ENCODE measurements around the gene GPSM3. TPM values are rescaled to one million over a fixed set of nuclear protein-coding genes. Genes with fewer than 3 reads are reported as not detected.

GPSM3 gene
- polyA plus RNA-seq, 1 donor (not counting 4 experiments of a cell fraction or from before 2014, with no cell fraction given), result 3.6 TPM

- Histone ChIP-seq H3K9ac (ENCODE audit: control insufficient read depth, extremely low read depth, insufficient read depth, low read length) (no peak overlapping the region), H3K79me2 (ENCODE audit: control insufficient read depth, insufficient read depth, low read length) (no peaks in the 10 kb centered on the region), H3K36me3 (ENCODE audit: control insufficient read depth in 2 of 2, extremely low read depth in 1 of 2, insufficient read depth in 2 of 2, low read length in 2 of 2) (no peaks in the 10 kb centered on the region), H3K9me3 (ENCODE audit: control insufficient read depth, low read depth, low read length) (no peaks in the 10 kb centered on the region), H3K27ac (ENCODE audit: control insufficient read depth, insufficient read depth, low read length) (no peak overlapping the region), H3K4me2 (ENCODE audit: control insufficient read depth, extremely low read depth, insufficient read depth, low read depth, low read length) (no peak overlapping the region), H3K4me1 (ENCODE audit: control insufficient read depth, extremely low read depth, insufficient read depth, low read length) (peaks cover 14% of the 10 kb centered on the region), H3K27me3 (ENCODE audit: control insufficient read depth, extremely low read depth, insufficient read depth, low read length) (no peaks in the 10 kb centered on the region), H4K20me1 (ENCODE audit: control insufficient read depth, extremely low read depth, insufficient read depth, low read length) (no peaks in the 10 kb centered on the region), H3K4me3 (ENCODE audit: control insufficient read depth in 2 of 3, extremely low read depth in 1 of 3, insufficient read depth in 2 of 3, low read depth in 1 of 3, low read length in 3 of 3) (no peak overlapping the region), H2AFZ (ENCODE audit: control insufficient read depth, low read length) (no peak overlapping the region), H3K9me1 (ENCODE audit: control insufficient read depth, extremely low read depth, insufficient read depth, low read length) (no peaks in the 10 kb centered on the region)
- DNase-seq (ENCODE audit: low read depth, low spot score) (no peak), FAIRE-seq (no peak)
- TF ChIP-seq CTCF (optimal IDR thresholded peaks at IDR 0.05 in 1 of 3, IDR thresholded peaks at IDR 0.05 in 1 of 3, conservative IDR thresholded peaks at IDR 0.05 in 1 of 3; ENCODE audit: extremely low read depth in 1 of 3, insufficient read depth in 2 of 3, low read length in 3 of 3), result no peak
- no peak for TF ChIP-seq EZH2 (IDR thresholded peaks at IDR 0.05; ENCODE audit: low read length)
- dilution Hi-C loops (cut with MboI; ENCODE audit: extremely low pct_ligation_motif_present, low sequenced_read_pairs), result no loop called here
Measured at GRCh38 chr6:32198345-32198696, 5.9 kb upstream of the GPSM3 start.

GRCh38 chr6:32196682-32197616, 4.5 kb upstream of the GPSM3 start:
- no peaks in the 10 kb centered on the region for H3K36me3 ChIP-seq (ENCODE audit: control insufficient read depth in 2 of 2, extremely low read depth in 1 of 2, insufficient read depth in 2 of 2, low read length in 2 of 2)
- no peaks in the 10 kb centered on the region for H3K79me2 ChIP-seq (ENCODE audit: control insufficient read depth, insufficient read depth, low read length)
- no peaks in the 10 kb centered on the region for H3K9me3 ChIP-seq (ENCODE audit: control insufficient read depth, low read depth, low read length)
- H3K4me2 ChIP-seq (ENCODE audit: control insufficient read depth, extremely low read depth, insufficient read depth, low read depth, low read length), result peak overlapping the region; percentile 100
- H3K9me1 ChIP-seq (ENCODE audit: control insufficient read depth, extremely low read depth, insufficient read depth, low read length), result no peaks in the 10 kb centered on the region
- no peaks in the 10 kb centered on the region for H4K20me1 ChIP-seq (ENCODE audit: control insufficient read depth, extremely low read depth, insufficient read depth, low read length)
- peak overlapping the region; percentile 52 for H2AFZ ChIP-seq (ENCODE audit: control insufficient read depth, low read length)
- FAIRE-seq (no peak), DNase-seq (ENCODE audit: low read depth, low spot score) (no peak)
- H3K9ac ChIP-seq (ENCODE audit: control insufficient read depth, extremely low read depth, insufficient read depth, low read length), result peak overlapping the region; percentile 97
- peak overlapping the region; percentile 96 for H3K27ac ChIP-seq (ENCODE audit: control insufficient read depth, insufficient read depth, low read length)
- no peak for TF ChIP-seq CTCF (optimal IDR thresholded peaks at IDR 0.05 in 1 of 3, IDR thresholded peaks at IDR 0.05 in 1 of 3, conservative IDR thresholded peaks at IDR 0.05 in 1 of 3; ENCODE audit: extremely low read depth in 1 of 3, insufficient read depth in 2 of 3, low read length in 3 of 3)
- TF ChIP-seq EZH2 (IDR thresholded peaks at IDR 0.05; ENCODE audit: low read length), result no peak
- H3K4me3 ChIP-seq (ENCODE audit: control insufficient read depth in 2 of 3, extremely low read depth in 1 of 3, insufficient read depth in 2 of 3, low read depth in 1 of 3, low read length in 3 of 3), result peak overlapping the region; percentile 54 to 91 (median 72)
- peaks cover 25% of the 10 kb centered on the region for H3K4me1 ChIP-seq (ENCODE audit: control insufficient read depth, extremely low read depth, insufficient read depth, low read length)
- dilution Hi-C loops (cut with MboI; ENCODE audit: extremely low pct_ligation_motif_present, low sequenced_read_pairs), result no loop called here
- H3K27me3 ChIP-seq (ENCODE audit: control insufficient read depth, extremely low read depth, insufficient read depth, low read length), result no peaks in the 10 kb centered on the region
